GM12878 (cell line): ENCODE measurements around the gene MCM5.

Experiments
- ASH2L ChIP-seq: fragments of 300-600, 200-600 bp; sonication (generic); IDR thresholded peaks from 2 replicates; pipeline ENCODE4 v1.6.1; 2017; ENCODE audit warnings: low read depth, mild to moderate bottlenecking, borderline replicate concordance
- CTCF ChIP-seq, 3 experiments: IDR thresholded peaks in 2 of 3; conservative IDR thresholded peaks in 1 of 3; 2 replicates each; pipeline ENCODE4 v1.5.1; 2011; ENCODE audit warnings: low read depth in 3 of 3, low read length in 3 of 3, mild to moderate bottlenecking in 3 of 3, control low read depth in 2 of 3, moderate library complexity in 2 of 3, inconsistent platforms in 1 of 3, mixed read lengths in 1 of 3; ENCODE audit not compliant: control insufficient read depth in 2 of 3, insufficient read depth in 1 of 3; ENCODE audit errors: extremely low read depth in 1 of 3
- HDAC2 ChIP-seq: fragments of 200-600 bp; sonication (generic); IDR thresholded peaks from 2 replicates; pipeline ENCODE4 v1.6.1; 2017
- NR2C2 ChIP-seq: IDR thresholded peaks from 2 replicates; pipeline ENCODE4 v1.6.1; 2011; ENCODE audit warnings: borderline replicate concordance, low read depth; ENCODE audit not compliant: control insufficient read depth, insufficient read length
- POLR2AphosphoS5 ChIP-seq: IDR thresholded peaks from 2 replicates; pipeline ENCODE4 v1.6.1; 2011; ENCODE audit warnings: mild to moderate bottlenecking, low read length, inconsistent platforms
- SRF ChIP-seq, 2 experiments: IDR thresholded peaks; 2 replicates each; pipeline ENCODE4 v1.6.1; 2011; ENCODE audit warnings: low read depth in 2 of 2, low read length in 2 of 2, mild to moderate bottlenecking in 1 of 2, moderate library complexity in 1 of 2
- SUPT20H ChIP-seq: IDR thresholded peaks from 2 replicates; pipeline ENCODE4 v1.6.1; 2011; ENCODE audit warnings: low read depth, mild to moderate bottlenecking, low read length, moderate library complexity, borderline replicate concordance; ENCODE audit not compliant: control insufficient read depth
- USF2 ChIP-seq: IDR thresholded peaks from 2 replicates; pipeline ENCODE4 v1.6.1; 2011; ENCODE audit warnings: low read depth, low read length, improper control_type of control experiment, borderline replicate concordance

DNA sequence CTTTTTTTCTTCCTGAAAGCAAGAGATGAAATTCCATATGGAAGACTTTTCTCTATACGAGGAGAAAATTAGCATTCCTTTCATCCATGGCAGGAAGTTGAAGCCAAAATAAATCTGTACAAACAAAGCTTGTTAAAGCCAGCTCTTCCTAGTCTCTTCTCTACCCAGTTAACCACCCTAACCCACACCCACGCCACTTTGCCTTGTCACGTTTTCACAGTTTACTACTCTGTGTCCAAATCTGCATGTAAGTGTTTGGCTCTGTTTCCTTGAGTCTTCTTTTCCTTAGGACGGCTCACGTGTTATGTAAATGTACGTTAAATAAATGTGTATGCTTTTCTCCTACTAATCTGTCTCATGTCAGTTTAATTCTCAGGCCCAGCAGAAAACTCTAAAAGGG lies 26.2 kb upstream of the MCM5 start:
- TF ChIP-seq SUPT20H (no peak), USF2 (no peak), ASH2L (no peak), CTCF (IDR thresholded peaks at IDR 0.05 in 2 of 3, conservative IDR thresholded peaks at IDR 0.05 in 1 of 3; ENCODE audit: control insufficient read depth in 2 of 3, extremely low read depth in 1 of 3, insufficient read depth in 1 of 3, low read depth in 3 of 3, low read length in 3 of 3) (no peak), POLR2AphosphoS5 (no peak), NR2C2 (no peak), SRF (IDR thresholded peaks at IDR 0.05; ENCODE audit: low read depth in 2 of 2, low read length in 2 of 2) (no peak), HDAC2 (no peak)
